IMR-90 (cell line): ENCODE data around the gene MEF2D.

Experiments
- FOS ChIP-seq: fragments of 150-350 bp; IDR thresholded peaks from 2 replicates; pipeline ENCODE4 v1.6.1; 2016; ENCODE audit warnings: low read depth, low read length
- MAFK ChIP-seq: IDR thresholded peaks from 2 replicates; pipeline ENCODE4 v1.6.1; 2012; ENCODE audit warnings: low read depth, low read length, improper control_type of control experiment
- POLR2A ChIP-seq: IDR thresholded peaks from 2 replicates; pipeline ENCODE4 v1.6.1; 2012; ENCODE audit warnings: mild to moderate bottlenecking, low read depth, low read length
- RAD21 ChIP-seq: IDR thresholded peaks from 2 replicates; pipeline ENCODE4 v1.6.1; 2012; ENCODE audit warnings: low read length, improper control_type of control experiment
- RCOR1 ChIP-seq: IDR thresholded peaks from 2 replicates; pipeline ENCODE4 v1.6.1; 2012; ENCODE audit warnings: mild to moderate bottlenecking, low read length, improper control_type of control experiment; ENCODE audit not compliant: insufficient replicate concordance
- RFX5 ChIP-seq: IDR thresholded peaks from 2 replicates; pipeline ENCODE4 v1.8.0; 2012; ENCODE audit warnings: low read depth, mild to moderate bottlenecking, low read length, moderate library complexity
- SMC3 ChIP-seq: fragments of 150-350 bp; IDR thresholded peaks from 2 replicates; pipeline ENCODE4 v1.6.1; 2016; ENCODE audit warnings: low read depth, mild to moderate bottlenecking, antibody characterized with exemption, low read length, moderate library complexity
- TF ChIP-seq, protein P1 (sequence below): fragments of 150-350 bp; IDR thresholded peaks from 2 replicates; pipeline ENCODE4 v1.6.1; 2017; ENCODE audit warnings: mild to moderate bottlenecking, antibody characterized with exemption, low read length, low read depth
- TF ChIP-seq, protein P2 (sequence below): conservative IDR thresholded peaks from 2 replicates; pipeline ENCODE4 v1.5.1; 2012; ENCODE audit warnings: mild to moderate bottlenecking, low read depth, low read length, improper control_type of control experiment
- TF ChIP-seq, protein P3 (sequence below): fragments of 150-350 bp; IDR thresholded peaks from 2 replicates; pipeline ENCODE4 v1.6.1; 2016; ENCODE audit warnings: low read depth, mild to moderate bottlenecking, low read length, moderate library complexity, borderline replicate concordance

DNA sequence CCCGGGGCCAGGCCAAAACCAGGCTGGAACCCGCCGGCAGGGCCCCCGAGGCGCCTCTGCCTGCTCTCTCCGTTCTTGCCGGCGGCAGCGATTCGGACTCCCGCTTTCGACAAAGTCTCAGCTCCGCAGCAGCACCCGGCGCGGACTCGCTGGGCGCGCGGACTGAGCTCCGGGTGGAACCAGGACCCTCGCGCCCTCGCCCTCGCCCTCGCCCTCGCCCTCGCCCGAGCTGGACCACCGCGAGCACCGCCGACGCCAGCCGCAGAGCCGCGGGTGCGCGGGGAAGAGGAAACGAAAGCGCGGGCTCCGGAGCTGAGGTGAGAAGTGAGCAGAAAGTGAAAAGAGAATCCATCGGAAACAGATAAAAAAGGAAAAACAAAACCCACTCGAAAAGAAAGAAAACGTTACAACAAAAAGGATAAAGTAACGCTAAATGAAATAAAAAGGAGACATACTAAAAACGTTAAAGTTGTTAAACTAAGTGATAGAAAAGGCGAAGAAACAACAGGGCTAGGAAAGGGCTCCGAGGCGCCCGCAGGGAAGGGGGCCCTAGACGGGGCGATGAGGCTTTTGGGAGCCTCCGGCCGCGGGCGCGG is 64.9 kb downstream of the MEF2D start:
- TF ChIP-seq, protein P1, sequence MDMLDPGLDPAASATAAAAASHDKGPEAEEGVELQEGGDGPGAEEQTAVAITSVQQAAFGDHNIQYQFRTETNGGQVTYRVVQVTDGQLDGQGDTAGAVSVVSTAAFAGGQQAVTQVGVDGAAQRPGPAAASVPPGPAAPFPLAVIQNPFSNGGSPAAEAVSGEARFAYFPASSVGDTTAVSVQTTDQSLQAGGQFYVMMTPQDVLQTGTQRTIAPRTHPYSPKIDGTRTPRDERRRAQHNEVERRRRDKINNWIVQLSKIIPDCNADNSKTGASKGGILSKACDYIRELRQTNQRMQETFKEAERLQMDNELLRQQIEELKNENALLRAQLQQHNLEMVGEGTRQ: no peak
- TF ChIP-seq, protein P2, sequence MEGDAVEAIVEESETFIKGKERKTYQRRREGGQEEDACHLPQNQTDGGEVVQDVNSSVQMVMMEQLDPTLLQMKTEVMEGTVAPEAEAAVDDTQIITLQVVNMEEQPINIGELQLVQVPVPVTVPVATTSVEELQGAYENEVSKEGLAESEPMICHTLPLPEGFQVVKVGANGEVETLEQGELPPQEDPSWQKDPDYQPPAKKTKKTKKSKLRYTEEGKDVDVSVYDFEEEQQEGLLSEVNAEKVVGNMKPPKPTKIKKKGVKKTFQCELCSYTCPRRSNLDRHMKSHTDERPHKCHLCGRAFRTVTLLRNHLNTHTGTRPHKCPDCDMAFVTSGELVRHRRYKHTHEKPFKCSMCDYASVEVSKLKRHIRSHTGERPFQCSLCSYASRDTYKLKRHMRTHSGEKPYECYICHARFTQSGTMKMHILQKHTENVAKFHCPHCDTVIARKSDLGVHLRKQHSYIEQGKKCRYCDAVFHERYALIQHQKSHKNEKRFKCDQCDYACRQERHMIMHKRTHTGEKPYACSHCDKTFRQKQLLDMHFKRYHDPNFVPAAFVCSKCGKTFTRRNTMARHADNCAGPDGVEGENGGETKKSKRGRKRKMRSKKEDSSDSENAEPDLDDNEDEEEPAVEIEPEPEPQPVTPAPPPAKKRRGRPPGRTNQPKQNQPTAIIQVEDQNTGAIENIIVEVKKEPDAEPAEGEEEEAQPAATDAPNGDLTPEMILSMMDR: no peak
- TF ChIP-seq RAD21: no peak
- no peak for TF ChIP-seq RCOR1
- no peak for TF ChIP-seq POLR2A
- no peak for TF ChIP-seq FOS
- no peak for TF ChIP-seq MAFK
- TF ChIP-seq SMC3: no peak
- TF ChIP-seq, protein P3, sequence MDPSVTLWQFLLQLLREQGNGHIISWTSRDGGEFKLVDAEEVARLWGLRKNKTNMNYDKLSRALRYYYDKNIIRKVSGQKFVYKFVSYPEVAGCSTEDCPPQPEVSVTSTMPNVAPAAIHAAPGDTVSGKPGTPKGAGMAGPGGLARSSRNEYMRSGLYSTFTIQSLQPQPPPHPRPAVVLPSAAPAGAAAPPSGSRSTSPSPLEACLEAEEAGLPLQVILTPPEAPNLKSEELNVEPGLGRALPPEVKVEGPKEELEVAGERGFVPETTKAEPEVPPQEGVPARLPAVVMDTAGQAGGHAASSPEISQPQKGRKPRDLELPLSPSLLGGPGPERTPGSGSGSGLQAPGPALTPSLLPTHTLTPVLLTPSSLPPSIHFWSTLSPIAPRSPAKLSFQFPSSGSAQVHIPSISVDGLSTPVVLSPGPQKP: no peak
- no peak for TF ChIP-seq RFX5
